Ishikawa (cell line): Measurements from ENCODE around the gene GALNT2.

Experiments used
- CEBPB ChIP-seq: IDR thresholded peaks from 2 replicates; pipeline ENCODE4 v1.6.1; 2012
- CREB1 ChIP-seq: IDR thresholded peaks from 2 replicates; pipeline ENCODE4 v1.6.1; 2012; ENCODE audit warnings: low read depth
- EGR1 ChIP-seq: IDR thresholded peaks from 2 replicates; pipeline ENCODE4 v1.6.1; 2012
- EP300 ChIP-seq: IDR thresholded peaks from 2 replicates; pipeline ENCODE4 v1.6.1; 2012; ENCODE audit warnings: borderline replicate concordance
- FOXM1 ChIP-seq: IDR thresholded peaks from 2 replicates; pipeline ENCODE4 v1.6.1; 2012; ENCODE audit warnings: low read depth, borderline replicate concordance
- NFIC ChIP-seq: IDR thresholded peaks from 2 replicates; pipeline ENCODE4 v1.6.1; 2012
- RAD21 ChIP-seq: IDR thresholded peaks from 2 replicates; pipeline ENCODE4 v1.6.1; 2012; ENCODE audit warnings: low read depth
- TAF1 ChIP-seq: IDR thresholded peaks from 2 replicates; pipeline ENCODE4 v1.6.1; 2012; ENCODE audit warnings: low read depth, mild to moderate bottlenecking
- TCF12 ChIP-seq: IDR thresholded peaks from 2 replicates; pipeline ENCODE4 v1.6.1; 2012; ENCODE audit warnings: low read depth
- TEAD4 ChIP-seq: IDR thresholded peaks from 2 replicates; pipeline ENCODE4 v1.6.1; 2012
- USF1 ChIP-seq: IDR thresholded peaks from 2 replicates; pipeline ENCODE4 v1.6.1; 2012
- YY1 ChIP-seq: IDR thresholded peaks from 2 replicates; pipeline ENCODE4 v1.6.1; 2012; ENCODE audit warnings: low read depth
- ZBTB7A ChIP-seq: IDR thresholded peaks from 2 replicates; pipeline ENCODE4 v1.6.1; 2012; ENCODE audit warnings: low read depth
- TF ChIP-seq, protein P1 (sequence below): IDR thresholded peaks from 2 replicates; pipeline ENCODE4 v1.6.1; 2012; ENCODE audit warnings: low read depth, mild to moderate bottlenecking
- TF ChIP-seq, protein P2 (sequence below): IDR thresholded peaks from 2 replicates; pipeline ENCODE4 v1.6.1; 2012

Gene GALNT2

GRCh38 chr1:230160957-230161771, 94.1 kb downstream of the GALNT2 start:
- TF ChIP-seq TCF12 (no peak), ZBTB7A (no peak), EP300 (no peak), CREB1 (no peak), TAF1 (no peak), EGR1 (no peak), USF1 (no peak), RAD21 (no peak), YY1 (no peak), NFIC (no peak), TEAD4 (no peak), CEBPB (no peak)
- TF ChIP-seq, protein P1, sequence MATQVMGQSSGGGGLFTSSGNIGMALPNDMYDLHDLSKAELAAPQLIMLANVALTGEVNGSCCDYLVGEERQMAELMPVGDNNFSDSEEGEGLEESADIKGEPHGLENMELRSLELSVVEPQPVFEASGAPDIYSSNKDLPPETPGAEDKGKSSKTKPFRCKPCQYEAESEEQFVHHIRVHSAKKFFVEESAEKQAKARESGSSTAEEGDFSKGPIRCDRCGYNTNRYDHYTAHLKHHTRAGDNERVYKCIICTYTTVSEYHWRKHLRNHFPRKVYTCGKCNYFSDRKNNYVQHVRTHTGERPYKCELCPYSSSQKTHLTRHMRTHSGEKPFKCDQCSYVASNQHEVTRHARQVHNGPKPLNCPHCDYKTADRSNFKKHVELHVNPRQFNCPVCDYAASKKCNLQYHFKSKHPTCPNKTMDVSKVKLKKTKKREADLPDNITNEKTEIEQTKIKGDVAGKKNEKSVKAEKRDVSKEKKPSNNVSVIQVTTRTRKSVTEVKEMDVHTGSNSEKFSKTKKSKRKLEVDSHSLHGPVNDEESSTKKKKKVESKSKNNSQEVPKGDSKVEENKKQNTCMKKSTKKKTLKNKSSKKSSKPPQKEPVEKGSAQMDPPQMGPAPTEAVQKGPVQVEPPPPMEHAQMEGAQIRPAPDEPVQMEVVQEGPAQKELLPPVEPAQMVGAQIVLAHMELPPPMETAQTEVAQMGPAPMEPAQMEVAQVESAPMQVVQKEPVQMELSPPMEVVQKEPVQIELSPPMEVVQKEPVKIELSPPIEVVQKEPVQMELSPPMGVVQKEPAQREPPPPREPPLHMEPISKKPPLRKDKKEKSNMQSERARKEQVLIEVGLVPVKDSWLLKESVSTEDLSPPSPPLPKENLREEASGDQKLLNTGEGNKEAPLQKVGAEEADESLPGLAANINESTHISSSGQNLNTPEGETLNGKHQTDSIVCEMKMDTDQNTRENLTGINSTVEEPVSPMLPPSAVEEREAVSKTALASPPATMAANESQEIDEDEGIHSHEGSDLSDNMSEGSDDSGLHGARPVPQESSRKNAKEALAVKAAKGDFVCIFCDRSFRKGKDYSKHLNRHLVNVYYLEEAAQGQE = no peak
- TF ChIP-seq, protein P2, sequence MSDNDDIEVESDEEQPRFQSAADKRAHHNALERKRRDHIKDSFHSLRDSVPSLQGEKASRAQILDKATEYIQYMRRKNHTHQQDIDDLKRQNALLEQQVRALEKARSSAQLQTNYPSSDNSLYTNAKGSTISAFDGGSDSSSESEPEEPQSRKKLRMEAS = no peak

GRCh38 chr1:230163205-230163604, 96.2 kb downstream of the GALNT2 start:
- TF ChIP-seq, protein P1 = no peak
- no peak for TF ChIP-seq EP300
- TF ChIP-seq USF1 = no peak
- TF ChIP-seq NFIC = no peak
- TF ChIP-seq CEBPB = no peak
- TF ChIP-seq RAD21 = no peak
- no peak for TF ChIP-seq ZBTB7A
- no peak for TF ChIP-seq TEAD4
- TF ChIP-seq TAF1 = no peak
- TF ChIP-seq, protein P2 = no peak
- no peak for TF ChIP-seq FOXM1

DNA sequence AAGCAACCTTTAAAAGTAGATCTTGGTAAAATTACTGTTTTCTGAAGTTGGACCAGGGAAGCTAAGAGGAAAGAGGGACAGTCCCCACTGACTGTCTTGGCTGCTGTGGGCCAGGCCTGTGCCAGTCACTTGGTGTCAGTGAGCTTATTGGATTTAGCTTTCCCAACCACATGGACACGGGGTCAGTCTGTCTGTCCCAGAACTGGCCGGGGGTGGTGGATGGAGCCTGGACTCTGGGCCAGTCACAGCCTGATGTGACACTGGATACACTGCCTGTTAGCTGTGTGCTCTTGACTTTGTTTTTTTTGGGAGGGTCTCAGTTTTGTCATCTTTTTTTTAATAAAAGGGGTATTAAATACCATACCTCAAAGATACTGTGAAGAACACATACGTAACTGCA, 96.7 kb downstream of the GALNT2 start:
- TF ChIP-seq, protein P2 = no peak
- no peak for TF ChIP-seq EP300
- no peak for TF ChIP-seq YY1
- TF ChIP-seq TCF12 = no peak
- TF ChIP-seq, protein P1 = no peak
- TF ChIP-seq CREB1 = no peak
- TF ChIP-seq EGR1 = no peak
- no peak for TF ChIP-seq RAD21
- no peak for TF ChIP-seq TAF1

GRCh38 chr1:230165536-230165935, 98.5 kb downstream of the GALNT2 start:
- TF ChIP-seq TAF1 = no peak
- no peak for TF ChIP-seq EGR1
- TF ChIP-seq TCF12 = no peak
- TF ChIP-seq, protein P1 = no peak
- TF ChIP-seq NFIC = no peak
- TF ChIP-seq, protein P2 = no peak
- no peak for TF ChIP-seq CEBPB
